NCI-H1105 treated with DMSO at 0.1 percent for 48 hours (cell line): ENCODE results near the gene LLGL1.
"Not testable (repeated sequence)": the region's sequence is repeated elsewhere in the genome, so short reads cannot be mapped to it uniquely, and the experiment has no call there.

Experiments
- DNase-seq: peaks from one replicate; lab custom pipeline; 2025; lab: John Stamatoyannopoulos, UW

LLGL1 gene

GRCh38 chr17:18194804-18195203 is 30.6 kb upstream of the LLGL1 start:
- no peak for DNase-seq

- no peak for DNase-seq
Observed at GRCh38 chr17:18195246-18195645, 30.2 kb upstream of the LLGL1 start.

- DNase-seq: no peak
Observed at GRCh38 chr17:18197535-18198194, 27.8 kb upstream of the LLGL1 start.

GRCh38 chr17:18198530-18198929 is 26.9 kb upstream of the LLGL1 start:
- no peak for DNase-seq

GRCh38 chr17:18201108-18201507 is 24.3 kb upstream of the LLGL1 start:
- DNase-seq: no peak

- no peak for DNase-seq
Observed at GRCh38 chr17:18203308-18203707, 22.1 kb upstream of the LLGL1 start.

GRCh38 chr17:18205861-18206260 is 19.6 kb upstream of the LLGL1 start:
- DNase-seq: no peak

GRCh38 chr17:18206962-18207361 is 18.5 kb upstream of the LLGL1 start:
- DNase-seq: no peak

GRCh38 chr17:18208092-18208491 is 17.3 kb upstream of the LLGL1 start:
- no peak for DNase-seq

GRCh38 chr17:18213666-18214270 is 11.7 kb upstream of the LLGL1 start:
- no peak for DNase-seq

GRCh38 chr17:18216906-18217305 is 8.5 kb upstream of the LLGL1 start:
- DNase-seq: not testable (repeated sequence)

- peak; percentile 58 for DNase-seq
Observed at GRCh38 chr17:18217412-18218015, 7.9 kb upstream of the LLGL1 start.

GRCh38 chr17:18218756-18219415 is 6.5 kb upstream of the LLGL1 start:
- no peak for DNase-seq

- no peak for DNase-seq
Observed at GRCh38 chr17:18224053-18224386, 1.4 kb upstream of the LLGL1 start.

- no peak for DNase-seq
Observed at GRCh38 chr17:18224387-18225120, 881 bp upstream of the LLGL1 start.

GRCh38 chr17:18225642-18226283 is 328 bp downstream of the LLGL1 start:
- no peak for DNase-seq

- no peak for DNase-seq
Observed at GRCh38 chr17:18226284-18226945, 980 bp downstream of the LLGL1 start.

GRCh38 chr17:18227635-18228034 is 2.2 kb downstream of the LLGL1 start:
- no peak for DNase-seq

GRCh38 chr17:18228176-18228682 is 2.8 kb downstream of the LLGL1 start:
- no peak for DNase-seq

- no peak for DNase-seq
Observed at GRCh38 chr17:18229254-18229653, 3.8 kb downstream of the LLGL1 start.

GRCh38 chr17:18229771-18230170 is 4.3 kb downstream of the LLGL1 start:
- DNase-seq: no peak
